WTC11 (cell line): Measurements from ENCODE around the gene MAML3.

Source experiments
- CREB1 ChIP-seq: sonication (generic); formaldehyde crosslinking; IDR thresholded peaks from 2 replicates; pipeline ENCODE4 v1.8.0; 2023; ENCODE audit warnings: mild to moderate bottlenecking, missing genetic modification reagents
- CTCF ChIP-seq: fragments of 200-600 bp; IDR thresholded peaks from 2 replicates; pipeline ENCODE4 v1.8.0; 2022; ENCODE audit warnings: antibody characterized with exemption
- E2F5 ChIP-seq: sonication (generic); formaldehyde crosslinking; IDR thresholded peaks from 2 replicates; pipeline ENCODE4 v1.8.1; 2022; ENCODE audit warnings: mild to moderate bottlenecking, moderate library complexity, missing genetic modification reagents
- NR3C1 ChIP-seq: sonication (generic); formaldehyde crosslinking; conservative IDR thresholded peaks from 2 replicates; pipeline ENCODE4 v1.8.1; 2023; ENCODE audit warnings: low read depth, mild to moderate bottlenecking, missing genetic modification reagents
- SMAD3 ChIP-seq: sonication (generic); formaldehyde crosslinking; IDR thresholded peaks from 2 replicates; pipeline ENCODE4 v1.8.0; 2022; ENCODE audit warnings: missing genetic modification reagents, mild to moderate bottlenecking, borderline replicate concordance
- TEAD4 ChIP-seq: sonication (generic); formaldehyde crosslinking; IDR thresholded peaks from 2 replicates; pipeline ENCODE4 v1.8.0; 2022; ENCODE audit warnings: mild to moderate bottlenecking, missing genetic modification reagents
- USF2 ChIP-seq: sonication (generic); formaldehyde crosslinking; IDR thresholded peaks from 2 replicates; pipeline ENCODE4 v1.8.1; 2023; ENCODE audit warnings: mild to moderate bottlenecking, missing genetic modification reagents, moderate library complexity
- ZNF121 ChIP-seq: sonication (generic); formaldehyde crosslinking; IDR thresholded peaks from 2 replicates; pipeline ENCODE4 v1.8.0; 2023; ENCODE audit warnings: missing genetic modification reagents
- ZNF138 ChIP-seq: sonication (generic); formaldehyde crosslinking; conservative IDR thresholded peaks from 2 replicates; pipeline ENCODE4 v1.8.1; 2022; ENCODE audit warnings: mild to moderate bottlenecking, moderate library complexity, missing genetic modification reagents
- ZNF317 ChIP-seq: sonication (generic); formaldehyde crosslinking; IDR thresholded peaks from 2 replicates; pipeline ENCODE4 v1.8.1; 2023; ENCODE audit warnings: low read depth, mild to moderate bottlenecking, moderate library complexity, missing genetic modification reagents, borderline replicate concordance
- TF ChIP-seq, protein P1 (sequence below): sonication (generic); formaldehyde crosslinking; conservative IDR thresholded peaks from 2 replicates; pipeline ENCODE4 v1.8.1; 2022; ENCODE audit warnings: mild to moderate bottlenecking, missing genetic modification reagents
- TF ChIP-seq, protein P2 (sequence below): sonication (generic); formaldehyde crosslinking; IDR thresholded peaks from 2 replicates; pipeline ENCODE4 v1.8.1; 2022; ENCODE audit warnings: mild to moderate bottlenecking, missing genetic modification reagents, moderate library complexity, borderline replicate concordance
- TF ChIP-seq, protein P3 (sequence below): sonication (generic); formaldehyde crosslinking; IDR thresholded peaks from 2 replicates; pipeline ENCODE4 v1.8.0; 2022; ENCODE audit warnings: mild to moderate bottlenecking, missing genetic modification reagents

GRCh38 chr4:139682741-139683151 is 471.2 kb downstream of the MAML3 start:
- TF ChIP-seq CTCF (no peak), TEAD4 (no peak), ZNF317 (CRISPR knock-in tag) (no peak), CREB1 (CRISPR knock-in tag) (no peak), E2F5 (no peak), USF2 (no peak), ZNF121 (CRISPR knock-in tag) (no peak), ZNF138 (CRISPR knock-in tag) (no peak), SMAD3 (CRISPR knock-in tag) (no peak), NR3C1 (CRISPR knock-in tag) (no peak)
- TF ChIP-seq, protein P1, sequence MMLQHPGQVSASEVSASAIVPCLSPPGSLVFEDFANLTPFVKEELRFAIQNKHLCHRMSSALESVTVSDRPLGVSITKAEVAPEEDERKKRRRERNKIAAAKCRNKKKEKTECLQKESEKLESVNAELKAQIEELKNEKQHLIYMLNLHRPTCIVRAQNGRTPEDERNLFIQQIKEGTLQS (CRISPR knock-in tag): no peak
- TF ChIP-seq, protein P2, sequence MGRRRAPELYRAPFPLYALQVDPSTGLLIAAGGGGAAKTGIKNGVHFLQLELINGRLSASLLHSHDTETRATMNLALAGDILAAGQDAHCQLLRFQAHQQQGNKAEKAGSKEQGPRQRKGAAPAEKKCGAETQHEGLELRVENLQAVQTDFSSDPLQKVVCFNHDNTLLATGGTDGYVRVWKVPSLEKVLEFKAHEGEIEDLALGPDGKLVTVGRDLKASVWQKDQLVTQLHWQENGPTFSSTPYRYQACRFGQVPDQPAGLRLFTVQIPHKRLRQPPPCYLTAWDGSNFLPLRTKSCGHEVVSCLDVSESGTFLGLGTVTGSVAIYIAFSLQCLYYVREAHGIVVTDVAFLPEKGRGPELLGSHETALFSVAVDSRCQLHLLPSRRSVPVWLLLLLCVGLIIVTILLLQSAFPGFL (CRISPR knock-in tag): no peak
- TF ChIP-seq, protein P3, sequence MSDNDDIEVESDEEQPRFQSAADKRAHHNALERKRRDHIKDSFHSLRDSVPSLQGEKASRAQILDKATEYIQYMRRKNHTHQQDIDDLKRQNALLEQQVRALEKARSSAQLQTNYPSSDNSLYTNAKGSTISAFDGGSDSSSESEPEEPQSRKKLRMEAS (CRISPR knock-in tag): no peak
